Stimulated activated CD4-positive, alpha-beta T cell treated with anti-CD3 and anti-CD28 coated beads, Interleukin-1b, Interleukin-23, amount 100 ng/mL, for 4 hours (primary cell): ENCODE results near the gene ARHGEF7.

ENCODE experiments used
- DNase-seq, 2 donors: peaks; one replicate each; pipeline ENCODE4 v3.0.0-alpha.2; 2020; ENCODE audit warnings: low read depth in 2 of 2

The ARHGEF7 gene

DNA sequence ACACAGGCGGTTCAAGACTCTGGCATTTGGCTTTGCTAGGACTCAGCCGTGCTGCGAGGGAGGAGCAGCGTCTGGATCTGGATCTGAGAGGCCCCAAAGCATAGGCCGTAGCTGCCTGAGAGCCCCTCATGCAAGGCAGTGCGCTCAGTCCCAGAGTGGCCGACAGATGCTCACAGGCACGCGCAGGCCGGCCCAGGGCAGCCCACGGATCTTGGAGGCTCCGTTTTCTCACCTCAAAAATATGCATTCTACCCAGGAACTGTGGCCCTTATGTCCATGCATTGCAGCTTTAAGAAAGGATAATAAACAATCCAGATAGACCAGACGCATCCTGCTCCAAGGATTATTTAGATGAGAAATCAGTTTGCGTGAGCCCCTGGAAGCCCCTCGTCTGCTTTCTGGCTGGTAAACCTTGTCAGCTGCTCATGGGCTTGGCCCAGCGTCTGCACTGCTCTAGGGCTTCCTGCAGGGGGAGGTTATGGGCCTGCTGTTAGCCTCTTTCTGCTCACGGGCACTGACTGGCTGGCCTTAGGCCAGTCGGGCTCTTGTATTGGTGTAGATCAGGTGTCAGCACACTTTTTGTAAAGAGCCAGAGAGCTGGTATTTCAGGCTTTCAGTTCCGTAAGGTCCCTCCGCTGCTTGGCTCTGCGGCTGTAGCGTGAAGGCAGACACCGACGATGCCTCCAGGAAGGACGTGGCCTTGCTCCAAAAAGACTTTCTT is 229.5 kb downstream of the ARHGEF7 start:
- DNase-seq: no peak

- no peak for DNase-seq
Observed at GRCh38 chr13:111345682-111346081, 230.6 kb downstream of the ARHGEF7 start.

DNA sequence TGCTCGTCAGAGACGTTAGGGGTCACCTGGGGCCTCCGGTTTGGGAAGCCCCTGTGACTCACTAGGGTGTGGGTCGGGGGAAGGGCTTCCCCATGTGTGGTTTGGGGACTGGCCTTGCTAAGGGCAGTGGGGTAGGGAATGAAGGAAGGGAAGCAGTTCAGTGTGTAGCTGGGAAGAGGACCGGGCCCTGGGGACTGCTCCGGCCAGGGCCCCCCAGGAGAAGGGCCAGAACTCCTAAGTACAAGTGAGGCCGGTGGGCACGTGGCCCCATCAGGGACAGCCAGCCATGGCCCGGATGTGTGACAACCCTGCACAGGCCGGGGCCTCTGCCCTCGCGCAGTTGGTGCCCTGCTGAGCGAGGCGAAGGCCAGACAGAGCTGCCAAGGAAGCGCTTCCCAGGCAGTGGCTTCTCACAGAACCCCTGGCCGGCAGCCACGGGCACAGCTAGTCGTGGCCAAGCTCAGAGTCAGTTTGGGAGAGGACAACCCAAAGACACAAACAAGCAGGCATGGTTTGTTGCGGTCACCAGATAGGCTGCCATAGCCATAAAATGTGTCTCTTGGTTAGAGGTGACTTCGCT is 231.1 kb downstream of the ARHGEF7 start:
- DNase-seq: no peak

DNA sequence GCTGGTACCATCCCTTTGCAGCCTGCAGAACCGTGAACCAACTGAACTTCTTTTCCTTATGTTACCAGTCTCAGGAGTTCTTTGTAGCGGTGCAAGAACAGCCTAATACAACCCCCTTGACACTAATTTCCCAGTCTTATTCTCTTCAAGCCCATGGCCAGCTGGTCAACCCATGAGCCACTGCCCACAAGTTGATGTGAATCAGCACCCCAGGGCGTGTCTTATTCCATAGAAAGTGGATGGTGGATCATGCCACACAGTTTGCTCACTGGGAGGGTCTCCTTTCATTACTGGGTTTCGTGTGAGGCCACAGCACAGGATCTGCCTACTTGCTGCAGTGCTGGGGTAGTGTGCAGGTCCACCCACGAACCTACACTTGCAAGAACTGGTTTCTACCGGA is 232.3 kb downstream of the ARHGEF7 start:
- no peak for DNase-seq

- DNase-seq: no peak
Observed at GRCh38 chr13:111353508-111353907, 238.4 kb downstream of the ARHGEF7 start.

- DNase-seq: no peak
Observed at GRCh38 chr13:111354789-111355188, 239.7 kb downstream of the ARHGEF7 start.
